Mucosa of descending colon (tissue), 3 donors: ENCODE data around the gene PLSCR4. TPM values are rescaled to one million over a fixed set of nuclear protein-coding genes. Genes with fewer than 3 reads are reported as not detected.

Experiments used
- ATAC-seq: fragments of 200-7000 bp; cut with Tn5 transposase; one replicate; pipeline ENCODE4 v1.9.1; 2020; ENCODE audit warnings: mild to moderate bottlenecking, moderate library complexity
- DNase-seq, 3 donors: peaks; one replicate each; pipeline ENCODE4 v3.0.0-alpha.2; 2020
- H3K36me3 ChIP-seq: fragments of 200-600 bp; one replicate; pipeline ENCODE4 v1.8.0; 2021; ENCODE audit warnings: low read depth, mild to moderate bottlenecking
- H3K4me1 ChIP-seq: fragments of 200-600 bp; one replicate; pipeline ENCODE4 v1.8.0; 2021; ENCODE audit warnings: low read depth, mild to moderate bottlenecking
- H3K4me3 ChIP-seq: fragments of 200-600 bp; one replicate; pipeline ENCODE4 v1.8.0; 2021; ENCODE audit warnings: mild to moderate bottlenecking
- H3K9me3 ChIP-seq: fragments of 200-600 bp; one replicate; pipeline ENCODE4 v1.8.0; 2021; ENCODE audit warnings: mild to moderate bottlenecking
- intact Hi-C, 2 donors: fragments of 100-400 bp; cut with DNase I in 1 of 2; cut with micrococcal nuclease in 1 of 2; formaldehyde crosslinking; loops; one replicate each; pipeline versions ENCODE4 v1.11.0 to v1.11.1; 2022; cut with DNase I, micrococcal nuclease
- total RNA-seq, 3 donors: library from RNA; stranded (reverse); fragmentation: NEBNext Ultra II Directional in 2 of 3; extraction: Animal tissue kit (Norgen Biotek cat#: 25700) in 2 of 3; gene quantifications; one replicate each; pipeline versions ENCODE4 v1.2.1 to v1.2.4, GENCODE V29; 2021 to 2023
- TF ChIP-seq, protein P1 (sequence below): fragments of 200-600 bp; IDR thresholded peaks from one replicate; pipeline ENCODE4 v1.8.0; 2022; ENCODE audit warnings: antibody characterized with exemption, mild to moderate bottlenecking
- donor health status: DM: no; HTN: no; CAD: no; lungs with moderate emphysema.
- donor health status: DM: no; HTN: no; CAD: no.
- donor health status: DM: no; HTN: yes; CAD: no.

Gene PLSCR4
- total RNA-seq, 3 donors from 2014 or later, result 45.3 to 72.7 (median 64.0) TPM

DNA sequence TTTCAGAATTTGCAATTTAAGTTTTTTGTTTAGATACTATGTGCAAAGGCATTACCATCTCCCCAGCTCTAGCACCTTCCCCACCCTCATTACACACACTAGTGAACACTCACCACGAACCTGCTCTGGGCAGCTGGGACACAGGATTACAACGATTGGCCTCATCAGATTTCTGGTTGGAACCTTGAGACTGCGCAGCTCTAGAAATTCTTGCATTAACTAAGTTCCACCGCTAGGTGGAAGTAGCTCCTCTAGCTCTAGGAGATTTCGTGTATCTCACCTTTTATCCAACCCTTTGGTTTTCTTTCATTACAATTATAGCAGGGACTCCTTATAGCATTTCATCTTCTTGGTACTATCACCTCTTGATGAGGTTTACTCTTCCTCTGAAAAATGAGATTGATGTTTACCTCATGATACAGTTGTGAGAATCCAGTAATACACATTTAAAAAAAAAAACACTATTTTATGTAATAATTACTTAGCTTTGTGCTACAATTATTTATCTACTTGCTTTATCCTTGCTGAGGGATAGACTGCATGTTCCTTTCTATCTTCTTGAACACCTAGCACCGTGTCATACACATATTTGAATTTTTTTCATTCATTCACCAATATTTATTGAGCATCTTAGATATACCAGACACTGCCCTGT lies 61.3 kb downstream of the PLSCR4 start:
- Histone ChIP-seq H3K9me3 (no peaks in the 10 kb centered on the region), H3K36me3 (no peaks in the 10 kb centered on the region), H3K4me1 (no peaks in the 10 kb centered on the region), H3K4me3 (no peak overlapping the region)
- no peak for DNase-seq
- TF ChIP-seq, protein P1, sequence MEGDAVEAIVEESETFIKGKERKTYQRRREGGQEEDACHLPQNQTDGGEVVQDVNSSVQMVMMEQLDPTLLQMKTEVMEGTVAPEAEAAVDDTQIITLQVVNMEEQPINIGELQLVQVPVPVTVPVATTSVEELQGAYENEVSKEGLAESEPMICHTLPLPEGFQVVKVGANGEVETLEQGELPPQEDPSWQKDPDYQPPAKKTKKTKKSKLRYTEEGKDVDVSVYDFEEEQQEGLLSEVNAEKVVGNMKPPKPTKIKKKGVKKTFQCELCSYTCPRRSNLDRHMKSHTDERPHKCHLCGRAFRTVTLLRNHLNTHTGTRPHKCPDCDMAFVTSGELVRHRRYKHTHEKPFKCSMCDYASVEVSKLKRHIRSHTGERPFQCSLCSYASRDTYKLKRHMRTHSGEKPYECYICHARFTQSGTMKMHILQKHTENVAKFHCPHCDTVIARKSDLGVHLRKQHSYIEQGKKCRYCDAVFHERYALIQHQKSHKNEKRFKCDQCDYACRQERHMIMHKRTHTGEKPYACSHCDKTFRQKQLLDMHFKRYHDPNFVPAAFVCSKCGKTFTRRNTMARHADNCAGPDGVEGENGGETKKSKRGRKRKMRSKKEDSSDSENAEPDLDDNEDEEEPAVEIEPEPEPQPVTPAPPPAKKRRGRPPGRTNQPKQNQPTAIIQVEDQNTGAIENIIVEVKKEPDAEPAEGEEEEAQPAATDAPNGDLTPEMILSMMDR, result peak; percentile 12
- peak; percentile 86 for ATAC-seq
- intact Hi-C loops, result loop anchor here in 1 of 2 donors (5.0 kb wide), 1 partner anchor 122 kb away; no protein-coding TSS in a partner anchor

DNA sequence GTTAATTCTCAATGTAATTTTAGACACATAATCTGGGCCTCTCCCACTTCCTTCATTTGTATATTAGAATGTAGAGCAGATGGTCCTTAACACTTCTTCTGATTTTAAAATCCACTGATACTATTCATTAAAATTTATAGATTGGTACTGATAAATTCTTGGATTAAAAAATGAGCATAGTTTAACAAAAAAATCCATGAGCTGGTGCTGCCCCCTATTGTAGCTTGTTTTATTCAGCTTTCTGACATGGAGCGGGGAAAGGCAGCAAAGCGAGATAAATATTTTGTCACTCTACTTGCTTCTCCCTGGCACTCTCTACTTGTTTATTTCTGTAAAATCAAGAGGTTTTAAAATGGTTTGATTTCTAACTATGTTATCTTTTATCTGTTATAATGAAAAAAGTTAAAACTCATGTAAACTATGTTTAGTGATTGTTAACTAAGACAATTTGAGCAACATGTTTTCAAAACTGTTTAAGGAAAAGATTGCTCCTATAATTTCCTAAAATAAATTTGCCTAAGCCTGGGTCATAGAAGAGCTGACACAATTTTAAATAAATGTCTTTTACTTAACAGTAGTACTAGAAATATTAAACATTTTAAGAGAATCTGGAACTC lies 63.5 kb downstream of the PLSCR4 start:
- TF ChIP-seq, protein P1, result no peak
- H3K36me3 ChIP-seq, result no peaks in the 10 kb centered on the region
- H3K9me3 ChIP-seq, result no peaks in the 10 kb centered on the region
- no peaks in the 10 kb centered on the region for H3K4me1 ChIP-seq
- intact Hi-C loops, result loop anchor here in 1 of 2 donors (5.0 kb wide), 1 partner anchor 120 kb away; no protein-coding TSS in a partner anchor
- no peak overlapping the region for H3K4me3 ChIP-seq
- ATAC-seq (no peak), DNase-seq (peak in 1 of 3 donors; percentile 66)

DNA sequence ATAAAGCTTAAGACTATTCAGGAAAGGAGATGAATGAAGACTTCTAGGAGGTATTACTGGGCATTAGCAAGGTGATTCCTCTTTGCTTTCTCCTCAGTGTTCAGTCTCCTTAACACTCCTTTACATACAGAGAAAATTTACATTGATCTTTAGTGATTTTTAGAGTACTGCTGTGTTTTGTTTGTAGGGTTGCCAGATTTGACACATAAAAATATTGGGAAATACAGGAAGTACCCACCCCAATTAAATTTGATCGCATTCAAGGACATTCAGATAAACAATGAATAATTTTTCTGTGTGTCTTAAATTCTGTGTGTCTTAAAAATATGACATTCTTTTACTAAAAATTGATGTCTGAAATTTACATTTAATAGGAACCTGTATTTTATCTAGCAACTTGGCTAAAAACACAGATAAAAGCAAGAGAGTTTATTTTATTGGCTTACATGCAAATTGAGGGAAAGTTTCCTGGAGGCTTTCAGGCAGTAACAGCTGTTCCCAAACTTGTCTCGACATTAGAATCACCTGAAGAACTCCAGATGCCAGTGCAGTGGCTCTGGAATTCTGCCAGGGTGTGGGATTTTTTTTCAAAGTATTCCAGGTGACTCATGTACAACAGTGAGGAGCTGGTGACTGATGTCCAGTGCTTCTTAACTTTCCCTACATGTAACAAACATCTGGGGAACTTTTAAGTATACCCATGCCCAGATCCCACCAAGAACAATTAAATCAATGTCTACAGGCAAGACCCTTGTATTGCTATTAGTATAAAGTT lies 66.5 kb downstream of the PLSCR4 start:
- Histone ChIP-seq H3K9me3 (no peaks in the 10 kb centered on the region), H3K4me1 (no peaks in the 10 kb centered on the region), H3K36me3 (no peaks in the 10 kb centered on the region), H3K4me3 (no peak overlapping the region)
- intact Hi-C loops, result loop anchor here in 1 of 2 donors (5.0 kb wide), 1 partner anchor 117 kb away; no protein-coding TSS in a partner anchor
- ATAC-seq (peak; percentile 55), DNase-seq (no peak)
- TF ChIP-seq, protein P1, result no peak

DNA sequence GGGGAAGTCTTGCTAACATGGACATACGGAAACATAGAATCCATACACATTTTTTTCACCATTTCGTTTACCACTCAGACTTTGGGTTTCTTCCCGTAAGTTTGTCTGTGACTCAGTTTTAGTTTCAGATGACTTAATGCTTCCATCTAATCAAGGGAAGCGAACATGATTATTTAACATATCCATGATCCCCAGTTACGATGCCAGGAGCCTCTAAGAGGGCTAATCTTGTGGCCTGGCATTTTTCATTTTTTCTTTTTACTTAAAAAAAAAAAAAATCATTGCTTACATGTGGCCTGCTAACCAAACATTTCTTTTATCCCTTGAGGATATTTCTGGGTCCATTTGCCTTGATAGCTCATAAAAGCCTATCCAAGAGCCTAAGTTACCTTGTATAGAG lies 69.7 kb downstream of the PLSCR4 start:
- ATAC-seq (no peak), DNase-seq (no peak)
- Histone ChIP-seq H3K4me3 (no peak overlapping the region), H3K36me3 (no peaks in the 10 kb centered on the region), H3K9me3 (no peaks in the 10 kb centered on the region), H3K4me1 (no peaks in the 10 kb centered on the region)
- TF ChIP-seq, protein P1, result no peak
- intact Hi-C loops, result no loop called here

DNA sequence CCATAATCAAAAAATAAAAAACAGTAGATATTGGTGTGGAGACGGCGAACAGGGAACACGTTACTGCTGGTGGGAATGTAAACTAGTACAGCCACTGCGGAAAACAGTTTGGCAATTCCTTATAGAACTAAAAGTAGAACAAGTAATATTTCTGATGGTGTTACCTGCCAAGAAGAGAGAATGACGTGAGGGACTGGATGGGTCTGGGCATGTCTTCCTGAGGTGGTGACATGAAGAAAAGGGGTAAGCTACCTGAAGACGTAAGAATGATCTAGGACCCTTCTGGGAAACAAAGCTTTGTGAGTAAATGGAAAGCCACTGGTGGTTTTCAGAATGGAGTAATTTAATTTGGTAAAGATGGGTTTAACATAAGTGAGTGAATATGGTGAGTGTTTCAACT lies 70.5 kb downstream of the PLSCR4 start:
- no peaks in the 10 kb centered on the region for H3K9me3 ChIP-seq
- TF ChIP-seq, protein P1, result no peak
- no peak for ATAC-seq

More for the DNA sequence above, 70.5 kb downstream of the PLSCR4 start:
- intact Hi-C loops, result no loop called here
- DNase-seq, result no peak
- Histone ChIP-seq H3K4me3 (no peak overlapping the region), H3K36me3 (no peaks in the 10 kb centered on the region), H3K4me1 (no peaks in the 10 kb centered on the region)
